Keratinocyte (primary cell): ENCODE measurements around the gene PCBP2. TPM values are rescaled to one million over a fixed set of nuclear protein-coding genes. Genes with fewer than 3 reads are reported as not detected.

ENCODE experiments used
- DNase-seq: peaks from one replicate; pipeline ENCODE4 v3.0.0-alpha.2; 2011; ENCODE audit warnings: low read depth, missing footprints, low spot score
- FAIRE-seq: peaks from 2 replicates; lab custom pipeline; 2011; peaks lifted over from hg19 to GRCh38; lab: Jason Lieb, UNC
- H2AFZ ChIP-seq: 2 replicates; pipeline ENCODE4 v1.6.0; 2012; ENCODE audit warnings: low read length, control low read depth, inconsistent platforms; ENCODE audit not compliant: control insufficient read depth
- H3K27ac ChIP-seq: 2 replicates; pipeline ENCODE4 v1.5.1; 2011; ENCODE audit warnings: low read length; ENCODE audit not compliant: control insufficient read depth, insufficient read depth
- H3K27me3 ChIP-seq: 3 replicates; pipeline ENCODE4 v1.6.0; 2011; ENCODE audit warnings: low read length; ENCODE audit not compliant: control insufficient read depth, insufficient read depth; ENCODE audit errors: extremely low read depth
- H3K36me3 ChIP-seq, 2 experiments: 2 replicates in 1 of 2; 3 replicates in 1 of 2; pipeline ENCODE4 v1.5.1; 2011; ENCODE audit warnings: low read length in 2 of 2, mild to moderate bottlenecking in 1 of 2; ENCODE audit not compliant: control insufficient read depth in 2 of 2, insufficient read depth in 2 of 2; ENCODE audit errors: extremely low read depth in 1 of 2
- H3K4me1 ChIP-seq: 3 replicates; pipeline ENCODE4 v1.5.1; 2011; ENCODE audit warnings: low read length; ENCODE audit not compliant: control insufficient read depth, insufficient read depth; ENCODE audit errors: extremely low read depth
- H3K4me2 ChIP-seq: 3 replicates; pipeline ENCODE4 v1.6.0; 2011; ENCODE audit warnings: low read depth, low read length; ENCODE audit not compliant: control insufficient read depth, insufficient read depth; ENCODE audit errors: extremely low read depth
- H3K4me3 ChIP-seq, 3 experiments: fragments of 200-600 bp in 1 of 3; sonication (generic) in 1 of 3; 2 replicates in 2 of 3; 3 replicates in 1 of 3; pipeline ENCODE4 v1.5.1; 2011 to 2016; ENCODE audit warnings: low read length in 3 of 3, mild to moderate bottlenecking in 3 of 3, control low read depth in 2 of 3, inconsistent platforms in 1 of 3, low read depth in 1 of 3, mixed read lengths in 1 of 3, mixed run types in 1 of 3, moderate library complexity in 1 of 3; ENCODE audit not compliant: control insufficient read depth in 2 of 3, insufficient read depth in 2 of 3; ENCODE audit errors: extremely low read depth in 1 of 3
- H3K79me2 ChIP-seq: 2 replicates; pipeline ENCODE4 v1.6.0; 2012; ENCODE audit warnings: low read length; ENCODE audit not compliant: control insufficient read depth, insufficient read depth
- H3K9ac ChIP-seq: 3 replicates; pipeline ENCODE4 v1.6.0; 2011; ENCODE audit warnings: low read length; ENCODE audit not compliant: control insufficient read depth, insufficient read depth; ENCODE audit errors: extremely low read depth
- H3K9me1 ChIP-seq: 3 replicates; pipeline ENCODE4 v1.6.0; 2011; ENCODE audit warnings: low read length; ENCODE audit not compliant: control insufficient read depth, insufficient read depth; ENCODE audit errors: extremely low read depth
- H3K9me3 ChIP-seq: 2 replicates; pipeline ENCODE4 v1.5.1; 2012; ENCODE audit warnings: low read depth, low read length; ENCODE audit not compliant: control insufficient read depth
- H4K20me1 ChIP-seq: 3 replicates; pipeline ENCODE4 v1.6.0; 2011; ENCODE audit warnings: low read length; ENCODE audit not compliant: control insufficient read depth, insufficient read depth; ENCODE audit errors: extremely low read depth
- CTCF ChIP-seq, 3 experiments: IDR thresholded peaks in 1 of 3; conservative IDR thresholded peaks in 1 of 3; optimal IDR thresholded peaks in 1 of 3; 2 replicates in 2 of 3; 3 replicates in 1 of 3; pipeline versions ENCODE3 to v1.5.1; 2011; ENCODE audit warnings: low read length in 3 of 3, mild to moderate bottlenecking in 3 of 3, moderate library complexity in 2 of 3, control low read depth in 1 of 3, inconsistent platforms in 1 of 3; ENCODE audit not compliant: insufficient read depth in 2 of 3; ENCODE audit errors: extremely low read depth in 1 of 3
- EZH2 ChIP-seq: IDR thresholded peaks from one replicate; pipeline ENCODE4 v1.6.1; 2012; ENCODE audit warnings: inconsistent platforms, mild to moderate bottlenecking, low read length, moderate library complexity
- dilution Hi-C: fragments of 300-500 bp; cut with MboI; formaldehyde crosslinking; loops from one replicate; pipeline ENCODE4 v1.7.0; 2020; ENCODE audit warnings: low sequenced_read_pairs; ENCODE audit not compliant: extremely low pct_ligation_motif_present
- polyA plus RNA-seq, 5 experiments: library from polyadenylated mRNA; depleted of rRNA in 3 of 5; stranded (reverse) in 3 of 5; stranded (forward) in 1 of 5; unstranded in 1 of 5; fragments of >200 nt; gene quantifications; 1 replicate in 1 of 5; 2 replicates in 3 of 5; 3 replicates in 1 of 5; pipeline versions ENCODE4 v1.2.1 to v1.2.3, GENCODE V29; 2011 to 2012; ENCODE audit warnings: missing spikeins in 2 of 5, low read depth in 1 of 5, low replicate concordance in 1 of 5

Gene PCBP2
- polyA plus RNA-seq, 1 donor (not counting 4 experiments of a cell fraction or from before 2014, with no cell fraction given) = 238 TPM

DNA sequence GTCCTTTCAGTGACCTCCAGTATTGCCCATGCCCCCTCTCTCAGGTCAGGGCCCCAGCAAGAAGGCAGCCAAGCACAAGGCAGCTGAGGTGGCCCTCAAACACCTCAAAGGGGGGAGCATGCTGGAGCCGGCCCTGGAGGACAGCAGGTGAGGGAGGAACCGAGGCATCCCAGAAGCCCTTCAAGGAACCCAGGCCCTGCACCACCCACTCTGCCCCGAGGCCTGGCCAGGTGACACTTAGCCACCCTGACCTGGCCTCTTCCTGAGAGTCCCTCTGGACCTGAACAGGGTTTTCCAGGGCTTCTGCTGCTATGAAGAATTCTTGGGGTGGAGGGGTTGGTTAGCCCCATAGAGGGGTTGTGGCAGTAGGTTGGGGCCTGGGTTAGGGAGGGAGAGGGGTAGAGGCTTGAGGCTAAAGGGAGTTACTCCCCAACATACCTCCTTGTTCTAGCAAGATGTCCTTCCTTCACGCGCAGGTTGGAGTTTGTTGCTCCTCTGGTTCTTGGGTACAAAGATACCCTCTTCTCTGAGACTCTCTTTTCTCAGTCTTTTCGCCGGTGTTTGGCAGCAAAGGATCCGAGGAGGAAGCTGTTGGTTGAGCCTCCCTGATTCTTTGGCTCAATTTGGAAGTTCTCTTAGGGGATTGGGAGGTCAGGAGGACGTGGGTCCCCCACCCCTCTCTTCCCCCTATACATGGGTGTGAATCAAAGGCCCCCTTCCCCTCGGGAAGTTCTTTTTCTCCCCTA, 51.3 kb downstream of the PCBP2 start:
- H3K4me2 ChIP-seq = no peak overlapping the region
- no peak for FAIRE-seq

GRCh38 chr12:53504004-53504920, 52.4 kb downstream of the PCBP2 start:
- no peaks in the 10 kb centered on the region for H3K9me3 ChIP-seq
- no peak overlapping the region for H3K9ac ChIP-seq
- peaks cover 18% of the 10 kb centered on the region for H3K4me1 ChIP-seq
- TF ChIP-seq CTCF (optimal IDR thresholded peaks at IDR 0.05 in 1 of 3, IDR thresholded peaks at IDR 0.05 in 1 of 3, conservative IDR thresholded peaks at IDR 0.05 in 1 of 3; ENCODE audit: extremely low read depth in 1 of 3, insufficient read depth in 2 of 3, low read length in 3 of 3) (no peak), EZH2 (no peak)
- DNase-seq (no peak), FAIRE-seq (no peak)
- dilution Hi-C loops = no loop called here
- H4K20me1 ChIP-seq = no peaks in the 10 kb centered on the region
- no peak overlapping the region for H3K27ac ChIP-seq
- no peaks in the 10 kb centered on the region for H3K9me1 ChIP-seq
- no peak overlapping the region for H2AFZ ChIP-seq
- H3K79me2 ChIP-seq = peaks cover 11% of the 10 kb centered on the region
- H3K27me3 ChIP-seq = no peaks in the 10 kb centered on the region
- no peak overlapping the region for H3K4me3 ChIP-seq
- no peak overlapping the region for H3K4me2 ChIP-seq
- H3K36me3 ChIP-seq = peaks cover 23 to 24% of the 10 kb centered on the region in 2 experiments

More for the DNA sequence above, 51.3 kb downstream of the PCBP2 start:
- H2AFZ ChIP-seq = no peak overlapping the region
- H3K9me1 ChIP-seq = no peaks in the 10 kb centered on the region
- H4K20me1 ChIP-seq = no peaks in the 10 kb centered on the region
- H3K36me3 ChIP-seq = peaks cover 22 to 23% of the 10 kb centered on the region in 2 experiments
- H3K27ac ChIP-seq = no peak overlapping the region
- peaks cover 11% of the 10 kb centered on the region for H3K79me2 ChIP-seq
- no peak for DNase-seq
- no peak for TF ChIP-seq EZH2
- TF ChIP-seq CTCF (optimal IDR thresholded peaks at IDR 0.05 in 1 of 3, IDR thresholded peaks at IDR 0.05 in 1 of 3, conservative IDR thresholded peaks at IDR 0.05 in 1 of 3; ENCODE audit: extremely low read depth in 1 of 3, insufficient read depth in 2 of 3, low read length in 3 of 3) = no peak
- no peak overlapping the region for H3K4me3 ChIP-seq
- dilution Hi-C loops = no loop called here
- H3K4me1 ChIP-seq = peaks cover 18% of the 10 kb centered on the region
- no peak overlapping the region for H3K9ac ChIP-seq
- H3K9me3 ChIP-seq = no peaks in the 10 kb centered on the region
- H3K27me3 ChIP-seq = no peaks in the 10 kb centered on the region
